Neuron (in vitro differentiated cells): ENCODE data around the gene TMEM204.

ENCODE experiments used
- H2AFZ ChIP-seq: one replicate; pipeline ENCODE4 v1.6.1; 2013; ENCODE audit warnings: low read depth, mild to moderate bottlenecking, inconsistent platforms, low read length, moderate library complexity
- H3K27me3 ChIP-seq: one replicate; pipeline ENCODE4 v1.6.1; 2013; ENCODE audit warnings: low read length; ENCODE audit not compliant: insufficient read depth
- H3K36me3 ChIP-seq: one replicate; pipeline ENCODE4 v1.6.1; 2013; ENCODE audit warnings: low read length; ENCODE audit not compliant: insufficient read depth
- H3K4me1 ChIP-seq: one replicate; pipeline ENCODE4 v1.6.1; 2013; ENCODE audit warnings: low read length; ENCODE audit not compliant: insufficient read depth
- H3K4me3 ChIP-seq: 2 replicates; pipeline ENCODE4 v1.5.1; 2013; ENCODE audit warnings: mild to moderate bottlenecking, low read length, moderate library complexity
- H3K9me3 ChIP-seq: one replicate; pipeline ENCODE4 v1.6.1; 2013; ENCODE audit warnings: low read length

The TMEM204 gene

DNA sequence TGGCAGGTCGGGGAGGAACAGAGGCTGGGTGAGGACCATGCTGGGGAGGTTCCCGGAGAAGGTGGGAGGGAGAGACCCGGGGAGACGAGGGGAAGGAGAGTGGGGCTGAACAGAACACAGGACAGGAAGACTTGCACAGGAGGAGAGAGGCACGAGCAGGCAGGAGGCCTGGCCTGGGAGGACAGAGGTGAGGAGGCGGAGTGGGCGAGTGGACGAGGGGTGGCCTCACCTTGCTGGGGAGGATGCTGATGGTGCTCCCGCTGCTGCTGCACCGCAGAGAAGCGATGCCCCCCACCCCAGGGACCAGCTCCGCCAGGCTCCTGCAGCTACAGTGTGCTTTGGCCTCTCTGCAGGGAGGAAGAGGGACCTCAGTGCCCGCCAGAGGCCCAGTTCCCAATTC, 34.5 kb downstream of the TMEM204 start:
- H3K4me3 ChIP-seq: no peak overlapping the region
- H2AFZ ChIP-seq: no peak overlapping the region
- no peaks in the 10 kb centered on the region for H3K4me1 ChIP-seq
- H3K27me3 ChIP-seq: no peaks in the 10 kb centered on the region
- H3K36me3 ChIP-seq: peaks cover 57% of the 10 kb centered on the region
- no peaks in the 10 kb centered on the region for H3K9me3 ChIP-seq

DNA sequence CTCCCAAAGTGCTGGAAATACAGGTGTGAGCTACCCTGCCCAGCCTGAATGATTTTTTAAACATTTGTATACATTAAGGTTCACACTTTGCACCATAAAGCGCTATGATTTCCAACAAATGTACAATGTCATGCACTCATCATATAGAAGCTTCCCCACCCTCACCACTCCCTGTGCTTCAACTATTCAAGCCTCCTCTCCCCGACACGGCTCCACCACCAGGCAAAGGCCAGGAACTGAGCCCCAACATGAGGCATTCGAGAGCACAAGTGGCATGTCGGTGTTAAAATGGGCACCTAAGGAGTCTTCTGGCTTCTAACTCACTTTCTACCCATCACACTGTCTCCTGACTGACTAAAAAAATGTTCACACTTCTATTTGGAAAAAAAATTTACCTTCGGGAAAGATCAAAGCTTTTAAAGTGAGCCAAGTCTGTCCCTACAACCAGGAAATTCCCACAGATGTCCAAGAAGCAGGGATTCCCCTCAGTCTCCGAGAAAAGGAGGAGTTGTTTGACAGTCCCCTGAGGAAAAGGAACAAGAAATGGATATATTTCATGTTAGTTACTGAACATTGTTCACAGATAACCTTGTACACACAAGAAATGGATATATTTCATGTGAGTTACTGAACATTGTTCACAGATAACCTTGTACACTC, 37.7 kb downstream of the TMEM204 start:
- H3K27me3 ChIP-seq: no peaks in the 10 kb centered on the region
- H3K4me3 ChIP-seq: no peak overlapping the region
- H3K36me3 ChIP-seq: peaks cover 45% of the 10 kb centered on the region
- H3K4me1 ChIP-seq: no peaks in the 10 kb centered on the region
- H3K9me3 ChIP-seq: no peaks in the 10 kb centered on the region
- no peak overlapping the region for H2AFZ ChIP-seq

GRCh38 chr16:1572673-1573072, 39.2 kb downstream of the TMEM204 start:
- H3K36me3 ChIP-seq: peaks cover 53% of the 10 kb centered on the region
- H3K27me3 ChIP-seq: no peaks in the 10 kb centered on the region
- no peaks in the 10 kb centered on the region for H3K4me1 ChIP-seq
- H3K4me3 ChIP-seq: no peak overlapping the region
- no peak overlapping the region for H2AFZ ChIP-seq
- no peaks in the 10 kb centered on the region for H3K9me3 ChIP-seq

DNA sequence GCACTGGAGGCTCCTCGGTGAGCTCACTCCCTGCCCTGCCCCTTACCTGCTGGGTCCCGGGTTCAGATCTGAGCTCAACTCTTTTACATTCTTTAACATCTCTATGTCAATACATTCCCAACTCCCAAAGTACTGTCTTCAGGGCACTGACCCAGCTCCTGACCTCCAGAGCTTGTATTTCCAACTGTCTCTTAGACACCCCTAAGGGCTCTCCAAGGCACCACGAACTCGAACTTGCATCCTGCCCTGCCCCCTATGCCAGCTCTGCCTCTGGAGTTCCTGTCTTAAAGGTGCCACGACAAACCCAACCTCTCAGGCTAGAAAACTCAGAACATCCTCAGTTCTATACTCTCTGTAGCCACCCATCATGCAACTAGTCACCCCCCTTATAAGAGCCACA, 39.8 kb downstream of the TMEM204 start:
- Histone ChIP-seq H2AFZ (no peak overlapping the region), H3K27me3 (no peaks in the 10 kb centered on the region), H3K4me3 (no peak overlapping the region), H3K4me1 (no peaks in the 10 kb centered on the region), H3K36me3 (peaks cover 53% of the 10 kb centered on the region), H3K9me3 (no peaks in the 10 kb centered on the region)

- H3K9me3 ChIP-seq: no peaks in the 10 kb centered on the region
- H3K4me1 ChIP-seq: no peaks in the 10 kb centered on the region
- no peak overlapping the region for H2AFZ ChIP-seq
- H3K27me3 ChIP-seq: no peaks in the 10 kb centered on the region
- peaks cover 56% of the 10 kb centered on the region for H3K36me3 ChIP-seq
- no peak overlapping the region for H3K4me3 ChIP-seq
Measured at GRCh38 chr16:1575578-1575977, 42.1 kb downstream of the TMEM204 start.

GRCh38 chr16:1579214-1579613, 45.7 kb downstream of the TMEM204 start:
- H2AFZ ChIP-seq: no peak overlapping the region
- H3K4me1 ChIP-seq: peaks cover 2% of the 10 kb centered on the region
- H3K4me3 ChIP-seq: no peak overlapping the region
- peaks cover 62% of the 10 kb centered on the region for H3K36me3 ChIP-seq
- no peaks in the 10 kb centered on the region for H3K9me3 ChIP-seq
- H3K27me3 ChIP-seq: no peaks in the 10 kb centered on the region

DNA sequence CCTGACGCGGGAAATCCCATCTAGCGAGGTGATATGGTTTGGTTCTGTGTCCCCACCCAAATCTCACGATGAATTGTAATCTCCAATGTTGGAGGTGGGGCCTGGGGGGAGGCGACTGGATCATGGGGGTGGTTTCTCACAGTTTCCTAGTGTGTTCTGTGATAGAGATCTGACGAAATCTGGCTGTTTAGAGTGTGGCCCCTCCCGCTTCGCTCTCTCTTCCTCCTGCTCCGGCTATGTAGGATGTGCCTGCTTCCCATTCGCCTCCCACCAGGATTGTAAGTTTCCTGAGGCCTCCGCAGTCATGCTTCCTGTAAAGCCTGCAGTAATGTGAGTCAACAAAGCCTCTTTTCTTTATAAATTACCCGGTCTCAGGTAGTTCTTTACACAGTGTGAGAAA, 46.8 kb downstream of the TMEM204 start:
- Histone ChIP-seq H3K36me3 (peaks cover 61% of the 10 kb centered on the region), H3K4me1 (peaks cover 13% of the 10 kb centered on the region), H2AFZ (no peak overlapping the region), H3K27me3 (no peaks in the 10 kb centered on the region), H3K9me3 (no peaks in the 10 kb centered on the region), H3K4me3 (no peak overlapping the region)

DNA sequence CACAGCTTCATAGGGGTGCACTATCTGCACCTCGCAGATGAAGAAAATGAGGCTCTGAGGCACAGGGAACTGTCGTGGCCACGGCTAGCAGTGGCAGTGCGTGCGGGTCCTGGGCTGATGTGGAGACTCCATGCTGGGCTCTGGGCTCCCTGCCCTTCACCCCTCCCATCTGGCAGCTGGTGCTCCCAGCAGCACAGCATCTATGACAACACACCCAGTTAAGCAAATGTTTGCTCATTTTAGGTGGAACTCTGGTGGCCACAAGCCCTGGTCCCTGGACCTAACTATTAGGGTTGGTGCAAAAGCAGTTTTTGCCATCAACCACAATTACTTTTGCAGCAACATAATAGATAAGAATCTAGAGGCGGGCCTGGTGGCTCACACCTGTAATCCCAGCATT, 47.5 kb downstream of the TMEM204 start:
- Histone ChIP-seq H3K4me1 (peaks cover 16% of the 10 kb centered on the region), H3K36me3 (peaks cover 58% of the 10 kb centered on the region), H2AFZ (no peak overlapping the region), H3K27me3 (no peaks in the 10 kb centered on the region), H3K4me3 (no peak overlapping the region), H3K9me3 (no peaks in the 10 kb centered on the region)

DNA sequence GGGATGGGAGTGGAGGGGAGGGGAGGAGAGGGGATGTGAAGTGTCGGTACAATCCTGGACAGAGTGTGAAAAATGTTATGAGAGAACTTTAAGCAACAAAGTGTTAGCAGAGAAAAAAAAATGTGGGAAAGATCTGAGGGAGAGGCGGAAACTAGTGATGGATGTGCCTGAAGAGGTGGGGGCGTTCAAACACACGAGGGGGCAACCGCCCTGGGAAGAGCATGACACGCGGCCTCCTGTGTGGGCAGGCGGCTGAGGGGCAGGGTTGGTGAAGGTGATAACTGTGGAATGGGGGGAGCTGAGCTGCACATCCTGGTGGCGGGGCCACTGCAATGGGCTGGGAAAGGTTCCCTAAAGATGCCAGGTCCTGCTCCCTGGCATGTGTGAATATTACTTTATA, 48.3 kb downstream of the TMEM204 start:
- Histone ChIP-seq H2AFZ (no peak overlapping the region), H3K27me3 (no peaks in the 10 kb centered on the region), H3K4me1 (peaks cover 16% of the 10 kb centered on the region), H3K4me3 (no peak overlapping the region), H3K9me3 (no peaks in the 10 kb centered on the region), H3K36me3 (peaks cover 63% of the 10 kb centered on the region)

GRCh38 chr16:1583180-1583579, 49.7 kb downstream of the TMEM204 start:
- Histone ChIP-seq H3K4me3 (no peak overlapping the region), H3K9me3 (no peaks in the 10 kb centered on the region), H3K4me1 (peaks cover 16% of the 10 kb centered on the region), H3K36me3 (peaks cover 65% of the 10 kb centered on the region), H3K27me3 (no peaks in the 10 kb centered on the region), H2AFZ (no peak overlapping the region)

GRCh38 chr16:1584926-1585484, 51.5 kb downstream of the TMEM204 start:
- H3K4me1 ChIP-seq: peaks cover 16% of the 10 kb centered on the region
- peak overlapping the region; percentile 2 for H2AFZ ChIP-seq
- no peaks in the 10 kb centered on the region for H3K9me3 ChIP-seq
- no peak overlapping the region for H3K4me3 ChIP-seq
- H3K36me3 ChIP-seq: peaks cover 63% of the 10 kb centered on the region
- H3K27me3 ChIP-seq: no peaks in the 10 kb centered on the region

DNA sequence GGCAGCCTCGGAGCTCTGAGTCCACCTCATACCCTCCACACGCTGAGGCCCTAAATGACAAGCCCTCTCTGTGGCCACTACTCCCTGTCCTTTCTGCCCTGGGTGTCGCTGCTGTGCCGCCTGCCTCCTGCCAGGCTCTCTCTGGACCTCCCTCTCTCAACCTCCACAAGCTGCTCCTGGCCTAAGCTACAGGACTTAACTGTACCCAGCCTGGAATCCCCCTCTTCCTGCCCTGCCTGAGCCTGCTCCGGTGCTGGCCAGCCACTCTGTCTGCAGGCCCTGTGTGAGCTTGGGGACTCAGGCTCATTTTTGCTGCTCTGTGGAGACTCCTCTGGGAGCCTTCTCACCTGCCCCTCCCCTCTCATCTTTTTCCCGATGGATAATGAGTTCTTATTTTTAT, 56.9 kb downstream of the TMEM204 start:
- H3K36me3 ChIP-seq: peaks cover 61% of the 10 kb centered on the region
- H2AFZ ChIP-seq: no peak overlapping the region
- H3K27me3 ChIP-seq: no peaks in the 10 kb centered on the region
- no peak overlapping the region for H3K4me3 ChIP-seq
- no peaks in the 10 kb centered on the region for H3K9me3 ChIP-seq
- H3K4me1 ChIP-seq: peaks cover 2% of the 10 kb centered on the region

GRCh38 chr16:1590930-1591705, 57.7 kb downstream of the TMEM204 start:
- Histone ChIP-seq H3K9me3 (no peaks in the 10 kb centered on the region), H3K4me1 (no peaks in the 10 kb centered on the region), H3K36me3 (peaks cover 61% of the 10 kb centered on the region), H2AFZ (no peak overlapping the region), H3K4me3 (no peak overlapping the region), H3K27me3 (no peaks in the 10 kb centered on the region)
